Adipose tissue (tissue), 3 donors: ENCODE results near the gene ZNF467. TPM values are rescaled to one million over a fixed set of nuclear protein-coding genes. Genes with fewer than 3 reads are reported as not detected.

Experiments
- H3K27ac ChIP-seq: one replicate; pipeline ENCODE4 v1.5.1; 2013; ENCODE audit warnings: low read depth, low read length
- WGBS, 3 donors: extraction: QIAGEN DNeasy Blood & Tissue Kit; methylation state at CpG; one replicate each; pipeline ENCODE4 v1.1.7; 2013; 5-methylcytosine and 5-hydroxymethylcytosine counted together
- polyA plus RNA-seq, 3 donors: library from polyadenylated mRNA; stranded (reverse); fragments of 200-250 nt; gene quantifications; one replicate each; pipeline ENCODE4 v1.2.3, GENCODE V29; 2013
- donor health status: healthy with polysubstance abuse.
- donor health status: Bipolar disorder and iron deficiency.
- donor health status: healthy.

Gene ZNF467
- polyA plus RNA-seq, 3 donors: 6.2 to 17.1 (median 16.9) TPM

- WGBS, 3 donors: 51 to 76% (median 61%) methylated on average over 13 of the region's 13 CpGs
- H3K27ac ChIP-seq: no peak overlapping the region
Observed at GRCh38 chr7:149736478-149737360, 36.7 kb downstream of the ZNF467 start.

GRCh38 chr7:149735779-149736477 lies 37.5 kb downstream of the ZNF467 start:
- 60 to 75% (median 66%) methylated on average over 15 to 16 of the region's 16 CpGs for WGBS, 3 donors
- H3K27ac ChIP-seq: no peak overlapping the region

- WGBS, 3 donors: 94 to 96% (median 94%) methylated on average over 6 of the region's 6 CpGs
- H3K27ac ChIP-seq: no peak overlapping the region
Observed at GRCh38 chr7:149735181-149735602, 38.2 kb downstream of the ZNF467 start.

GRCh38 chr7:149734791-149735075 lies 38.7 kb downstream of the ZNF467 start:
- no peak overlapping the region for H3K27ac ChIP-seq
- 38 to 56% (median 52%) methylated on average over 2 of the region's 2 CpGs for WGBS, 3 donors

GRCh38 chr7:149733924-149734790 lies 39.2 kb downstream of the ZNF467 start:
- 81 to 87% (median 84%) methylated on average over 18 to 20 of the region's 20 CpGs for WGBS, 3 donors
- H3K27ac ChIP-seq: no peak overlapping the region

GRCh38 chr7:149733131-149733923 lies 40.1 kb downstream of the ZNF467 start:
- WGBS, 3 donors: 90 to 94% (median 92%) methylated on average over 28 to 30 of the region's 30 CpGs
- H3K27ac ChIP-seq: no peak overlapping the region

- H3K27ac ChIP-seq: no peak overlapping the region
Observed at GRCh38 chr7:149732611-149733010, 40.8 kb downstream of the ZNF467 start.

GRCh38 chr7:149732111-149732561 lies 41.3 kb downstream of the ZNF467 start:
- no peak overlapping the region for H3K27ac ChIP-seq
- 88 to 90% (median 90%) methylated on average over 10 of the region's 10 CpGs for WGBS, 3 donors

More at GRCh38 chr7:149732611-149733010, 40.8 kb downstream of the ZNF467 start:
- 86 to 94% (median 89%) methylated on average over 7 of the region's 7 CpGs for whole genome bisulfite sequencing, 3 donors

- 92 to 96% (median 95%) methylated on average over 14 of the region's 14 CpGs for WGBS, 3 donors
- no peak overlapping the region for H3K27ac ChIP-seq
Observed at GRCh38 chr7:149731207-149731955, 42.0 kb downstream of the ZNF467 start.

GRCh38 chr7:149729983-149730801 lies 43.2 kb downstream of the ZNF467 start:
- 92 to 93% (median 92%) methylated on average over 28 of the region's 28 CpGs for WGBS, 3 donors
- H3K27ac ChIP-seq: no peak overlapping the region

- no peak overlapping the region for H3K27ac ChIP-seq
- 64 to 84% (median 82%) methylated on average over 5 of the region's 5 CpGs for WGBS, 3 donors
Observed at GRCh38 chr7:149729586-149729982, 43.8 kb downstream of the ZNF467 start.

GRCh38 chr7:149728491-149729375 lies 44.7 kb downstream of the ZNF467 start:
- WGBS, 3 donors: 90 to 92% (median 91%) methylated on average over 21 of the region's 21 CpGs
- H3K27ac ChIP-seq: no peak overlapping the region

- H3K27ac ChIP-seq: no peak overlapping the region
- WGBS, 3 donors: 81 to 88% (median 83%) methylated on average over 12 of the region's 12 CpGs
Observed at GRCh38 chr7:149727899-149728476, 45.4 kb downstream of the ZNF467 start.

- H3K27ac ChIP-seq: no peak overlapping the region
- WGBS, 3 donors: 87 to 88% (median 87%) methylated on average over 13 of the region's 13 CpGs
Observed at GRCh38 chr7:149727053-149727898, 46.1 kb downstream of the ZNF467 start.
